ENCODE results near the gene SEPTIN2. TPM values are rescaled to one million over a fixed set of nuclear protein-coding genes. Genes with fewer than 3 reads are reported as not detected.

SEPTIN2 gene
- total RNA-seq, 1 experiment from 2014 or later = 500 TPM

- Histone ChIP-seq H3F3A (ENCODE audit: insufficient read depth, low read depth) (no peaks in the 10 kb centered on the region), H3K4me3 (no peak overlapping the region), H3K27ac (no peak overlapping the region), H3K9me2 (ENCODE audit: insufficient read depth) (no peaks in the 10 kb centered on the region), H4K20me1 (ENCODE audit: insufficient read depth) (no peaks in the 10 kb centered on the region), H2AFZ (no peak overlapping the region), H3K79me2 (ENCODE audit: low read depth) (0 out of 2 replicates have a peak, but pooled peaks cover 10% of the 10 kb centered on the region), H3K4me1 (replicated peaks; ENCODE audit: insufficient read depth) (no peaks in the 10 kb centered on the region), H3K27me3 (ENCODE audit: insufficient read depth, low read depth) (no peaks in the 10 kb centered on the region), H3K4me2 (no peak overlapping the region), H3K36me3 (ENCODE audit: low read depth) (peaks cover 7% of the 10 kb centered on the region), H3K9me3 (ENCODE audit: insufficient read depth, low read depth) (no peaks in the 10 kb centered on the region)
- CTCF ChIA-PET = no interaction called here
- POLR2A ChIA-PET (ENCODE audit: unreplicated experiment) = no interaction called here
- no TSS peak for BruUV-seq (replicated peaks)
- intact Hi-C loops (cut with micrococcal nuclease; ENCODE audit: unreplicated experiment) = no loop called here
- TF ChIP-seq CTCF (conservative IDR thresholded peaks at IDR 0.05) (no peak), EZH2 (IDR thresholded peaks at IDR 0.05; ENCODE audit: low read depth) (no peak)
- no peak for DNase-seq
Measured at GRCh38 chr2:241386519-241386918, 70.8 kb downstream of the SEPTIN2 start.

GRCh38 chr2:241389697-241390096, 74.0 kb downstream of the SEPTIN2 start:
- Histone ChIP-seq H3K4me2 (no peak overlapping the region), H2AFZ (no peak overlapping the region), H3K27ac (no peak overlapping the region), H3K79me2 (ENCODE audit: low read depth) (0 out of 2 replicates have a peak, but pooled peaks cover 10% of the 10 kb centered on the region), H3K36me3 (ENCODE audit: low read depth) (peaks cover 7% of the 10 kb centered on the region), H3K9me2 (ENCODE audit: insufficient read depth) (no peaks in the 10 kb centered on the region), H3K9me3 (ENCODE audit: insufficient read depth, low read depth) (no peaks in the 10 kb centered on the region), H3K4me1 (replicated peaks; ENCODE audit: insufficient read depth) (no peaks in the 10 kb centered on the region), H4K20me1 (ENCODE audit: insufficient read depth) (no peaks in the 10 kb centered on the region; the same call in 1 of the 2 replicates), H3K27me3 (ENCODE audit: insufficient read depth, low read depth) (no peaks in the 10 kb centered on the region), H3F3A (ENCODE audit: insufficient read depth, low read depth) (0 out of 2 replicates have a peak, but pooled peaks cover 5% of the 10 kb centered on the region), H3K4me3 (no peak overlapping the region)
- DNase-seq = no peak
- TF ChIP-seq CTCF (conservative IDR thresholded peaks at IDR 0.05) (no peak), EZH2 (IDR thresholded peaks at IDR 0.05; ENCODE audit: low read depth) (no peak)
- intact Hi-C loops (cut with micrococcal nuclease; ENCODE audit: unreplicated experiment) = no loop called here
- POLR2A ChIA-PET (ENCODE audit: unreplicated experiment) = no interaction called here
- no TSS peak for BruUV-seq (replicated peaks)
- CTCF ChIA-PET = no interaction called here

- Histone ChIP-seq H3F3A (ENCODE audit: insufficient read depth, low read depth) (0 out of 2 replicates have a peak, but pooled peaks cover 5% of the 10 kb centered on the region), H3K4me3 (no peak overlapping the region), H3K9me3 (ENCODE audit: insufficient read depth, low read depth) (no peaks in the 10 kb centered on the region), H3K9me2 (ENCODE audit: insufficient read depth) (no peaks in the 10 kb centered on the region), H3K36me3 (ENCODE audit: low read depth) (peaks cover 7% of the 10 kb centered on the region), H3K4me2 (no peak overlapping the region), H2AFZ (no peak overlapping the region), H3K27me3 (ENCODE audit: insufficient read depth, low read depth) (no peaks in the 10 kb centered on the region), H3K79me2 (ENCODE audit: low read depth) (0 out of 2 replicates have a peak, but pooled peaks cover 10% of the 10 kb centered on the region), H4K20me1 (ENCODE audit: insufficient read depth) (no peaks in the 10 kb centered on the region; the same call in 1 of the 2 replicates), H3K4me1 (replicated peaks; ENCODE audit: insufficient read depth) (no peaks in the 10 kb centered on the region), H3K27ac (no peak overlapping the region)
- ChIA-PET POLR2A (ENCODE audit: unreplicated experiment) (no interaction called here), CTCF (no interaction called here)
- DNase-seq = no peak
- BruUV-seq (replicated peaks) = no TSS peak
- intact Hi-C loops (cut with micrococcal nuclease; ENCODE audit: unreplicated experiment) = no loop called here
- TF ChIP-seq EZH2 (IDR thresholded peaks at IDR 0.05; ENCODE audit: low read depth) (no peak), CTCF (conservative IDR thresholded peaks at IDR 0.05) (no peak)
Measured at GRCh38 chr2:241390301-241391206, 74.8 kb downstream of the SEPTIN2 start.
